Nucleus accumbens (tissue), 56 donors: ENCODE results near the gene NR4A1.
"Not testable (repeated sequence)": the region's sequence is repeated elsewhere in the genome, so short reads cannot be mapped to it uniquely, and the experiment has no call there.

Experiments used
- DNase-seq, 56 donors: peaks; one replicate each; lab custom pipeline; 2025; lab: John Stamatoyannopoulos, UW

Gene NR4A1

DNA sequence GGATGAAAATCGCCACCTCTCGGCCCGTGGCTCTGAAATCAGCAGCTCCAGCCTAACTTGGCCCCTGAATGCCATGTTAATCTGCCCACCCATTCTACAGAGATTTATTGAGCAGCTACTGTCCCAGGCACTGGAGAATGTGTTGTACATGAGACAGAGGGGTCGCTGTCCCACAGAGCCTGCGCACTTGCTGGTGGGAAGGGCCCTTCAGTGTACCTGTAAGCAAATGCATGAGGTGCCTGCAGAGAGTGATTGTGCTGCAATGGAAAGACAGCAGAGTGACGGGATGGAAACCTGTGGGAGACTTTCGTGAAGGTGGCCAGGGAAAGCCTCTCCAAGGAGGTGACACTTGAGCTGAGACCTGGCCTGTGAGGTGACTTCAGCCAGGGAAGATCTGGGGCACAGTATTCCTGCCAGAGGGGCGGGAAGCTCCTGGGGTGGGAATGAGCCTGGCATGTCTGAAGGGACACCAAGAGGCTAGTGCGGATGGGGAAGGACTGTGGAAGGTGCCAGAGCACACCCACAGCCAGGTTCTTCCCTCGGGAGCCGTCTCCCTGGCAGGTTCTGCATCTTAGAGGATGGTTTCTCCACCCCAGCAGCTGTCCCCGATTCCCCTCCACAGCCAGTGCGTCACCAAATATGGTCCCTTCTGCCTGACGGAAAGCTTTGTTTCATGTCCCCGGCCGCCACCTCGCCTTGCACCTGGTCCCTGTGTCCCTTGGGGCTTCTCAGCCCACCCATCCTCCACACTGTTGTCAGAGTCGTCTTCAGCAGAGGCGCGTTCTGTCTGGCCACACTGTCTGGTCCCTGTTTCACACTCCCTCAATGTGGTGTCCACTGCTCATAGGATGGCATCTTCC, 36.9 kb downstream of the NR4A1 start:
- no peak for DNase-seq

DNA sequence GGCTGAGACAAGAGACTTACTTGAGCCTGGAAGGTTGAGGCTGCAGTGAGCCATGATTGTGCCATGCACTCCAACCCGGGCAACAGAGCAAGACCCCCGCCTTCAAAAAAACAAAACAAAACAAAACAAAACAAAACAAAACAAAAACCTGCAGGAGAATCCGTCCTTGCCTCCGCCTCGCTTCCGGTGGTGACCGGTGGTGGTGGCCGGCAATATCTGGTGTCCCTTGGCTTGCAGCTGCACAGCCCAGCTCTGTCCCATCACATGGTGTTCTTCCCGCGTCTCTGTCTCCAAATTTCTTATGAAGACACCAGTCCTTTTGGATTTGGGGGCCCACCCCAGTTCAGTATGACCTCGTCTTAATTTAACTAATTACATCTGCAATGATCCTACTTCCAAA, 38.2 kb downstream of the NR4A1 start:
- DNase-seq: no peak

DNA sequence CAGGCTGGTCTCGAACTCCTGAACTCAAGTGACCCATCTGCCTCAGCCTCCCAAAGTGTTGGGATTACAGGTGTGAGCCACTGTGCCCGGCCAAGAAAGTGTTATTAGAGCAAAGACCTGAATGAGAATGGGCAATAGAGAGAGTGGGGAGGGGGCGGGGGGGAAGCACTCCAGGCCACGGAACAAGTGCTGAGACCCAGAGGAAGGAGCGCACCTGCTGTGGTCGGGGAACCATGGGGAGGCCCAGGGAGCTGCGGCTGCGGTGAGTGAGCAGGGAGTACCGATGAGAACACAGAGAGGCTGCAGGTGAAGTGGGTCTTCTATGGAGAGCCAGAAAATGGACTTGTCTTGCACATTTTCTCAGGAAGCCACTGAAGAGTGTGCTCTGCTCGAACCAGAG, 39.0 kb downstream of the NR4A1 start:
- DNase-seq: no peak

DNA sequence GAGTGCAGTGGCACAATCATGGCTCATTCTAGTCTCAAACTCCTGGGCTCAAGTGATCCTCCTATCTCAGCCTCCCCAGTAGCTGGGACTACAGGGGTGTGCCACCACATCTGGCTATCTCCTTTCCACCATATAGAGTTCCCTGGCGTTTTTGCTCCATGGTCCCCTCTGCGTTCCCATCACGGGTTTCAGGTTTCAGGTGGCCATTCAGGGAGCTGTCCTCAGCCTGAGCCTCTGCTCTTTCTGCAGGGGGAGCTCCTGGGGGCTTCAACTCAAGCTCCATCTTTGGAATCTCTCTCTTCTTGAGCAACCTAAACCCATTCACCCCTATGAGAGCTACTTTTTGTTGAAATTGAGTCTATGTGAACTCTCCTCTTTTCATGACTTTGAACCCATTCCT, 39.8 kb downstream of the NR4A1 start:
- DNase-seq: no peak

DNA sequence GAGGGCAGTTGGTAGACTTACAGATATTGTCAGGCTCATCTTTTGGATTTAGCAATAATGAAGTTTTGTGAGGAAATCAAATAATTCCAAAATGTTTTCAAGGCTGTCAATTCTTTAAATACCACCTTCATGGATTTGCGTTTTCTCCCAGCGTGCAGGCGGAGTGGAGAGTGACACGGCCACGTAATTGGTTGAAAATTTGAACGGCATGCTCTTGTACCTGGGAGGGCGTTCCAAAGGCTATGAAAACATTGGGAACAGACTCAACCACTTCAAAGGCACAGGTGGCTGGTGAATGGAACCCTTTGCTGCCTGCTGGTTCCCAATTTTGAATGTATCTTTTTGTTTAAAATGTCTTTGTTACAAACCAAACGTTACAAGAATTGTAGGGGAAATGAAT, 40.6 kb downstream of the NR4A1 start:
- DNase-seq: no peak

DNA sequence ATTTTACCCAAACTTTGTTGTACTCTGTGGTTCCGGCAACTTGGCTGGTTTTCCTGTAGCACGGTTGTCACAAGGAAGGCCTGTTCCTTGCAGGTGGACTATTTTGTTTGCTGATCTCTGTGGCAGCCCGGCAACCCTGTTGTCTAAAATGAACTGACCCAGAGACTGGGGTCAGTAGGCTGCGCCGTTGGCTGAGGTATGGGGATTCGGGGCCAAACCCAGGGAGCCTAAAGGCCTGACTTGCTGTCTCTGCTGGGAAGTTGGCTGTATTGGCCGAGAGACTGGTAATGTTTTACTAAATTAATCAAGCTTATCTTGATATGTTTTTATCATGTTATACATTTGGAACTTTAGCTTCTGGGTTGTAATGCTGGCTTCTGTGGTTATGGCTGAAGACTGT, 42.1 kb downstream of the NR4A1 start:
- no peak for DNase-seq

DNA sequence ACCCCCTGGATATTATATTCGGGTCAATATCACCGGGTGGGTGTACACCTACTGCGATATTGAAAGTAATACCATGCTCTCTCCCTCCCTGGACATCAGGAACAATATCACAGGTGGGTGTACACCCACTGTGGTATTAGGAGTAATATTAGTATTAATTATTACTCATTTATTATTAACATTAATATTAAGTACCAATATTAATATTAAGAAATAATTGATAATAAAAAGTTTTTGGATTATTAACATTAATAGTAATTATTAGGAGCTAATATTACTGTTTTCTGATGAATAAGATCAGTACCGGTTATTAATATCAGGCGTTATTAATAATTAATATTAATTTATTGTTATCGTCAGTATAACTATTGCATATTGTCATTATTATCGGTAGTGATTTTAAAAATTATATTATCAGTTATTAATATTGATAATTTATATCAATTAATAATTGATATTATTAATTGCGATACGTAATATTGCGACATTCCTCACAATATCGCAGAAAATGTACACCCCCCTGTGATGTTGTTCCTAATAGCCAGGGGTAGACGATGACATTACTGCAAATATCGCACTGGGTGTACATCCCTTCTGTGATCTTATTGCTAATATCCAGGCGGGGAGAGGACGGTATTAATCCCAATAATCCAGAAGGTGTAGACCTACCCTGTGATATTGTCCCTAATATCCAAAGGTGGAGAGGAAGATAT, 45.2 kb downstream of the NR4A1 start:
- DNase-seq: no peak

DNA sequence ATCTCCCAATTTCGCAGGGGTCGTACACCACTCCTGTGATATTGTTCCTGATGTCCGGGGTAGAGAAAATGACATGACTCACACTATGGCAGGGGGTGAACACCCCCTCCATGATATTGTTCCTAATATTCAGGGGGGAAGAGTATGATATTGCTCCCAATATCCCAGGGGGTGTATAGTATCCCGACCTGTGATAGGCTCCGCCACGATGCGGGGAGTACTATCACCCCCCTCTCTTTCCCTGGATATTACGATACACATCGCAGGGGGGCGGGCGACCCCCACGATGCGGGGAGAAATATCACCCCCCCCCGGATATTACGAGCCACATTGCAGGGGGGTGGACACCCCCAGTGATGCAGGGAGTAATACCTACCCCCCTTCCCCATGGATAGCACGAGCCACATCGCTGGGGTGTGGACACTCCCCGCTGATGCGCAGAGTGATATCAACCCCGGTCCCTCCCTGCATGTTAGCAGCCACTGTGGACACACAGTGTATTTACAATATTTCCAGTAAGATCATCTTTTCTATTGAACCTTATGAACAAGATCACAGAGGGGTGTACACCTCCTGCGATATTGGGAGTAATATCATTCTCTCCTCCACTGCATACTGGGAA, 45.9 kb downstream of the NR4A1 start:
- DNase-seq: no peak

DNA sequence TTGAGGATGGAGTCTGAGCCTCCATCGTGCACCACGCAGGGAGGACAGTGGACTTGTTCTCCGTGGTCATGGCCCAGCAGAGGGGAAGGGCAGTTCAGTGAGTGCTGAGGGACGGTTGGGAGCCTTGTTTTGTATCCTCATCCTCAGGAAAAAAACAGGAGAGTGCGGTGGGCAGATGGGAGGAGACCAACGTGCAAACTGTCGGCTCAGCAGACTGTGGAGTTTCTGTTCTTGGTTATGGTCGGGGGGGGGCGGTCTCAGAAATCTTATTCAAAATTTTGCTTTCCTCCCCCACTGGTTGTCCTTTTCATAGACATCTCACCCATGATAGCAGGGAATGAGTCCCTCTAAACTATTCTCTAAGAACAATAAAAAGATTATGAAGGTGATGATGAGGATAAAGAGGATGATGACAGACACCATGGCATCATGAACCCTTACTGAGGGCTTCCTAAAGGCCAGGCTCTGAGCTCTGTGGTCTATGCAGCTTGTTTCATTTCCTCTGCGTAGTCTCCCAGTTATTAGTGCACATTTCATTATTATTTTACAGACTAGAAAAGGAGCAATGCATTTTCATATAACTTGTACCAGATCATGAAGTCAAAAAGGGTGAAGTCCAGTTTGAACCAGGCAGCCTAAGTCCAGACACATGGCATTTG, 53.3 kb downstream of the NR4A1 start:
- DNase-seq: not testable (repeated sequence)
